KG1 (cell line): Measurements from ENCODE around the gene ZC2HC1B.

Experiments
- DNase-seq: peaks from one replicate; lab custom pipeline; 2025; lab: John Stamatoyannopoulos, UW

The ZC2HC1B gene

GRCh38 chr6:143961886-143962878 lies 97.9 kb downstream of the ZC2HC1B start:
- DNase-seq = no peak

- DNase-seq = no peak
These were observed 99.1 kb downstream of the ZC2HC1B start for GRCh38 chr6:143963158-143963919.

DNA sequence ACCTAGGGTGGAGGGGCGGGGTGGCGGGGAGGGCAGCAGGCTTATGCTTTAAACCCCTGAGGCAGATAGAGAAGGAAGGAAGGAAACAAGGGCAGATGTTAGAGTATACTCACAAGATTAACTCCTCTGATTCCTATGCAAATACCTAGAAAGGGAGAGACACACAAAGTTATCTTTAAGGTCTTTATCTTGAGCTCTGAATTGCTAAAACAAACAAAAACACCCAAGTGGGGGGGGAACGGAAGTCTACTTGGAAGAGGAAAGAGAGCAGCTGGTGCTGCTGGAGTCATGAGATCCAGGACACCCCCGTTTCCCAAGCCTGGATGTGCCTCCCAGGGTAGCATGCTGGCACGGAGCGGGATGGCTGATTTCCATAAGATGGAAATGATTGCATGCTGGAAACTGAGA lies 100.4 kb downstream of the ZC2HC1B start:
- DNase-seq = no peak

DNA sequence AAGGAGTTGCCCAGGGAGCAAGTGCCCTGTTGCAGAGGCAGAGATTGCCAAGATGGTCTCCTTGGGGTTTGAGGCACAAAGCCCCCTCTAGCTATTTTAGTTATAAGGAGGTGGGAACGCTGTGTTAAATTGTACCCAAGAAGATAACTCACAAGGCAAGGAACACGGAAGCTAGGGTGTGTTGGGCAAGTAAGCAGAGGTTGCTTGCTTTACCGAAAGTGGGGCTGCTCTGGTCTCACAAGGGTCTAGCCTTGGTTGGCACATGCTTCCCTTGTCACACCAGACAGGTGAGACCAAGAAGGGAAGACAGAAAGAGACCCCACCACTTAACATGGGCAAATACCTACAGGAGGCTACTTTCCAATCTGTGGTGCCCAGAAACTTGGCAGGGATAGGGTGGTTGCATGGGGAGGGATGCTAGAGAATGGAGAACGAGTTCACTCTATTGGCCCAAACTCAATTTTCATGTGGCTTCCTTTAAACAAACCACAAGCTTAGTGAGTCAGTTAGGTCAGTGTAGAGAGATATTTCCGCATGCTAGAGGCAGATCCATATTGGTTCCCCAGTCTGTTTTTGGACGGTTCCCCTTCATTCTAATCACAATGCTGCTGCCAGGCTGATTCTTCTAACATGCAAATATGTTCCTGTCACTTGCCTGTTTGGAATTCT lies 101.4 kb downstream of the ZC2HC1B start:
- peak; percentile 65 for DNase-seq

DNA sequence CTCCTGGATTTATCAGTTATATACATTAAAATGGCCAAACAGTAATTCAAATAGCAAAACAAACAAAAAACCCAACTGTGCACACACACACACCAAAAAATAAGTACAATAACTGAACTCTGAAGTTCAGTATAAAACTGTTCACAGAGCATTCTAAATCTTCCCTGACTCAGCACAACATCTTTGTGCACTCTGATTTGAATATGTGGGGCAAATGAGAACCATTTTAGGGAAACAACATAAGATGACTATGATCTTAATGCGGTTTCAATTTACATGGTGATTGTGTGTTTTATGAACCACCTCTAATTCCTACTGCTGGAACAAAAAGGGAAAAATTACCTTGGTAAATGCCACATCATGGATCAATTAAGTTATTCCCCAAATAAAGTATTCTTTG lies 102.0 kb downstream of the ZC2HC1B start:
- DNase-seq = no peak

GRCh38 chr6:143967706-143968376 lies 103.6 kb downstream of the ZC2HC1B start:
- peak; percentile 8 for DNase-seq

GRCh38 chr6:143969077-143969476 lies 104.8 kb downstream of the ZC2HC1B start:
- DNase-seq = peak; percentile 28

- peak; percentile 15 for DNase-seq
These were observed 106.4 kb downstream of the ZC2HC1B start for GRCh38 chr6:143970456-143971218.

- no peak for DNase-seq
These were observed 107.4 kb downstream of the ZC2HC1B start for GRCh38 chr6:143971482-143972205.

- no peak for DNase-seq
These were observed 109.1 kb downstream of the ZC2HC1B start for GRCh38 chr6:143973097-143973966.

GRCh38 chr6:143974089-143974488 lies 109.8 kb downstream of the ZC2HC1B start:
- DNase-seq = no peak

GRCh38 chr6:143976806-143977349 lies 112.6 kb downstream of the ZC2HC1B start:
- no peak for DNase-seq

- no peak for DNase-seq
These were observed 116.6 kb downstream of the ZC2HC1B start for GRCh38 chr6:143980921-143981320.

DNA sequence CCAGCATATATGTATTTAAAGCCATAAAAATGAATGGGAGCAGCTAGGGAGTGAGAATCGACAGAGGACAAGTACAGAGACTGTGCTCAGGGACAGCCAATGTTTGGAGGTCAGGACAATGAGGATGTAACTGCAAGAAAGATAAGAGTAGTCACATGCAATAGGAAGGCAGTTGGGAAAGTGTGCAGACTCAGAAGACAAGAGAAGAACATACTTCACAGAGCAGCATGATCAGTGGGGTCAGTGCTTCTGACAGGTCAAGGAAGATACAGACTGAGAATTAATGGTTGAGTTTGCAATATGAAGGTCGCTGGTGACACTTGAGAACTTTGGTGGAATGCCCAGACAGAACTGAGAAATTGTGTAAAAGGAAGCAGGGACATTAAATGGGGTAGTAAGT lies 118.7 kb downstream of the ZC2HC1B start:
- no peak for DNase-seq

DNA sequence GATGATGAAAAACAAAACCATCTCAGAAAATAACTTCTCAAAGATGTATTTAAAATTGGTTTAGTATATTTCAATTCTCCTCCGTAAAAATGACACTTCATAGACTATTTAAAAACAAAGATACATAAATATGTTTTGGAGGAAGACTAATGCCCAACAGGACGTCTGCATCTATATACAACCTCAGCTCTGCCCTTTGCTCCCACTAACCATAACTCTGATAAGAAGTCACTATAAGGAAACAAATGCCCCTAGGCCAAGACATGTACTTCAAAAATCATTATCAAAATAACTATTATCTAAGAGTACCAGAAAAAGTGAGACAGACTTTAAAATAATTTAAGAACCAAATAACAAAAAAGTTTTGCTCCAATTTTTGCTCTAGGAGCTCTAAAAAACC lies 120.4 kb downstream of the ZC2HC1B start:
- no peak for DNase-seq

DNA sequence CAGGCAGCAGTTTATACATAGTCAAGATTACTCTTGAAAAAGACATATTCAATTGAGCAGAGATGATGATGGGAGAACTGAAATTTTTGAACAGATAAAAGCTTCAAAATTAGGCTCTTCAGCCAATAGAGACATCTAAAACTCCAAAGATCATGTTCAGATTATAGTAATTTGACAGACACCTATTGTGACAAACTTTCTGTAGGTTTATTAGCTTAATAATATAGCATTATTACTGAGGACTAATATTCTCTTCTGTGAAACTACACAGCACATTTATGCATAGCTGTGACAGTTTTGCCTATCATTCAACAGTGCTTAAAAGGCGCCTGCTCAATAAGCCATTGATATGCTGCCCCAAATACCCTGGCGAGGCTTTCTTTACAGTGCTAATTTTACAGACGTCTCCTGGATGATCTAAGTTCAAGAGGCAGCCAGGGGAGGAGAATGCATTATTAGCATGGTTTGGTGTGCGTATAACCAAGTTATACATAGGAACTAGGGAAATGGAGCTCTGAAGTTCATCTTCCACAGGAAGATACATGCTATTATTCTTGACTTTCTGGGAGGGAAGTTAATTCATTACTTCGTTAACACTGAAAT lies 122.3 kb downstream of the ZC2HC1B start:
- no peak for DNase-seq
